ENCODE measurements around the gene SYNGAP1. TPM values are rescaled to one million over a fixed set of nuclear protein-coding genes. Genes with fewer than 3 reads are reported as not detected.

The SYNGAP1 gene
- total and polyA plus RNA-seq, 2 of the 8 experiments (the other 6 are each of a cell fraction or from before 2014, with no cell fraction given): 31.0 to 101 TPM

DNA sequence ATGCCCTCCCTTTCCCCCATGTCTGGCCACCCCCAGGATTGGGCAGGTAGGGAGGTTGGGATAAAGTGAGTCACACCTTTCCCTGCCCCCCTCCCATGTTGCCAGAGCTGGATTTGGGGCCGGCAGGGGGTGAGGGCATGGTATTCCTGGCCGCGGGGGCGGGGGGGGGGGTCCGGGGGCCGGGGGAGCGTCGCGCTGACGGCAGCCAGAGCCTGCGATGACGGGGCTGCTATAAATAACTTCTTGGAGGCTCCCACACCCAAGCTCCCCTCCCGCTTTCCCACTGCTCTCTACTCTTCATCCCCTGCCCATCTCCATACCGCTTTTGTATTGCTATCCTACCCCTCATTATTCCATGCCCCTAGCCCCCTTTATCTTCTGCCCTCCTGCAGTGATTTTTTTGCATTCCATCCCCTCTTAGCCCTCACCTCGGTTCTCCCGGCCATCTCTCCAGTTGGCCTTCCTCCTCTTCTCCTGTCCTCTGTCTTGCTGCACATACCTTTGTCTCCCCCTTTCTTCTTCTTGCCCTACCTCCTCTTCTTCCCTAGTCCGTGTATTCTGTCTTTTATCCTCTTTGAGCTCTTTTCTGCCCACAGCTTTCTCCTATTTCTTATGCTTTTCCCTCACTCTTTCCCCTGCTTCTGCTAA, 13.8 kb downstream of the SYNGAP1 start:
- Histone ChIP-seq H2BK5ac (ENCODE audit: low read depth, low read length) (peak overlapping the region; percentile 93), H3K14ac (ENCODE audit: insufficient read length) (no peak overlapping the region), H3K27me3 (replicated peaks in 1 of 4; ENCODE audit: control insufficient read depth in 3 of 4, extremely low read depth in 1 of 4, insufficient read depth in 3 of 4, low read length in 3 of 4) (no peaks in the 10 kb centered on the region), H3K79me1 (ENCODE audit: low read depth, low read length) (peaks cover 10% of the 10 kb centered on the region), H3K9ac (replicated peaks in 1 of 4; ENCODE audit: extremely low read depth in 1 of 4, low read depth in 3 of 4, low read length in 3 of 4) (peak overlapping the region; percentile 2 to 52 (median 36); a peak in 6 of 7 replicates), H2AK5ac (ENCODE audit: low read depth, low read length) (peak overlapping the region; percentile 66), H3K79me2 (ENCODE audit: control insufficient read depth in 1 of 2, insufficient read depth in 2 of 2, low read length in 2 of 2) (peaks cover 8 to 68% of the 10 kb centered on the region in 2 experiments; a peak in 3 of 4 replicates), H3K18ac (ENCODE audit: extremely low read depth, low read length) (peak overlapping the region; percentile 71; the same call in 1 of the 2 replicates), H2BK15ac (ENCODE audit: low read length) (peak overlapping the region; percentile 76; the same call in 1 of the 2 replicates), H3K27ac (ENCODE audit: low read depth, low read length) (peak overlapping the region; percentile 98), H3K36me3 (ENCODE audit: control insufficient read depth in 2 of 4, insufficient read depth in 4 of 4, low read length in 3 of 4) (peaks cover 27 to 37% (median 34%) of the 10 kb centered on the region in 4 experiments), H3K4me3 (ENCODE audit: extremely low read depth in 1 of 4, insufficient read depth in 2 of 4, low read depth in 3 of 4, low read length in 4 of 4) (peak overlapping the region; percentile 31 to 61 (median 56); a peak in 7 of 8 replicates), H2BK12ac (ENCODE audit: low read depth, low read length) (peak overlapping the region; percentile 99; the same call in 1 of the 2 replicates), H4K8ac (ENCODE audit: extremely low read depth, insufficient read depth, low read length) (no peak overlapping the region), H3K23me2 (ENCODE audit: low read depth, low read length) (peaks cover 21% of the 10 kb centered on the region), H3K9me3 (ENCODE audit: insufficient read depth in 2 of 2, low read depth in 1 of 2, low read length in 1 of 2) (no peaks in the 10 kb centered on the region; a peak in 1 of 4 replicates), H4K91ac (replicated peaks; ENCODE audit: insufficient read length, low read length) (peak overlapping the region; percentile 83), H2AFZ (ENCODE audit: low read length) (no peak overlapping the region), H2BK120ac (replicated peaks; ENCODE audit: low read depth, low read length) (no peak overlapping the region), H3K56ac (replicated peaks; ENCODE audit: insufficient read length, low read depth, low read length) (no peak overlapping the region), H4K5ac (ENCODE audit: insufficient read length, low read depth, low read length) (peak overlapping the region; percentile 11), H3K4ac (replicated peaks; ENCODE audit: insufficient read length, low read depth, low read length) (peak overlapping the region; percentile 9), H3K4me2 (ENCODE audit: insufficient read depth in 1 of 2, low read depth in 2 of 2, low read length in 2 of 2) (peak overlapping the region; percentile 90 to 91), H3K23ac (ENCODE audit: insufficient read length) (no peak overlapping the region), H2BK20ac (ENCODE audit: low read length) (peak overlapping the region; percentile 24; the same call in 1 of the 2 replicates), H3K4me1 (replicated peaks in 1 of 4; ENCODE audit: control insufficient read depth in 3 of 4, insufficient read depth in 4 of 4, low read length in 3 of 4) (peaks cover 11 to 29% (median 21%) of the 10 kb centered on the region in 4 experiments), H4K20me1 (replicated peaks in 1 of 2; ENCODE audit: control insufficient read depth in 1 of 2, insufficient read depth in 2 of 2, low read length in 2 of 2) (peaks cover 2 to 14% of the 10 kb centered on the region in 2 experiments)
- CTCF ChIA-PET (ENCODE audit: partially characterized antibody): interaction anchor here (0.9 to 1.7 kb wide), 4 partner anchors 8 to 25 kb away, joined by 3 to 6 read pairs (median 3); no protein-coding TSS in a partner anchor
- FAIRE-seq (no peak), DNase-seq (ENCODE audit: low read depth in 1 of 2, low spot score in 2 of 2) (no peak)
- POLR2A ChIA-PET (ENCODE audit: partially characterized antibody): interaction anchor here (0.6 to 14.8 kb wide), 12 partner anchors 7 to 138 kb away, joined by 3 to 381 read pairs (median 6); partner anchors contain the start of genes CUTA, SYNGAP1, ZBTB22 and ZBTB9
- 3% methylated on average over 4 of the region's 17 CpGs; no CpG with 5 or more reads in 1 of the 2 experiments for WGBS, 2 experiments (ENCODE audit: extremely low coverage in 1 of 2, insufficient coverage in 1 of 2, insufficient read length in 1 of 2, insufficient replicate concordance in 2 of 2, low coverage in 1 of 2, low lambda C conversion rate in 2 of 2, missing lambda C conversion rate in 1 of 2)
- no peak; a peak in 1 of 3 replicates for TF ChIP-seq POLR2A (IDR thresholded peaks at IDR 0.05; ENCODE audit: control extremely low read depth in 1 of 2, low read depth in 2 of 2, low read length in 2 of 2)
- TF ChIP-seq SIX5 (IDR thresholded peaks at IDR 0.05; ENCODE audit: low read depth, low read length): no peak
- no peak for TF ChIP-seq EZH2 (IDR thresholded peaks at IDR 0.05; ENCODE audit: low read depth, low read length, severe bottlenecking)
- TF ChIP-seq, protein P1, sequence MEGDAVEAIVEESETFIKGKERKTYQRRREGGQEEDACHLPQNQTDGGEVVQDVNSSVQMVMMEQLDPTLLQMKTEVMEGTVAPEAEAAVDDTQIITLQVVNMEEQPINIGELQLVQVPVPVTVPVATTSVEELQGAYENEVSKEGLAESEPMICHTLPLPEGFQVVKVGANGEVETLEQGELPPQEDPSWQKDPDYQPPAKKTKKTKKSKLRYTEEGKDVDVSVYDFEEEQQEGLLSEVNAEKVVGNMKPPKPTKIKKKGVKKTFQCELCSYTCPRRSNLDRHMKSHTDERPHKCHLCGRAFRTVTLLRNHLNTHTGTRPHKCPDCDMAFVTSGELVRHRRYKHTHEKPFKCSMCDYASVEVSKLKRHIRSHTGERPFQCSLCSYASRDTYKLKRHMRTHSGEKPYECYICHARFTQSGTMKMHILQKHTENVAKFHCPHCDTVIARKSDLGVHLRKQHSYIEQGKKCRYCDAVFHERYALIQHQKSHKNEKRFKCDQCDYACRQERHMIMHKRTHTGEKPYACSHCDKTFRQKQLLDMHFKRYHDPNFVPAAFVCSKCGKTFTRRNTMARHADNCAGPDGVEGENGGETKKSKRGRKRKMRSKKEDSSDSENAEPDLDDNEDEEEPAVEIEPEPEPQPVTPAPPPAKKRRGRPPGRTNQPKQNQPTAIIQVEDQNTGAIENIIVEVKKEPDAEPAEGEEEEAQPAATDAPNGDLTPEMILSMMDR (IDR thresholded peaks at IDR 0.05; ENCODE audit: control extremely low read depth in 1 of 3, insufficient read depth in 1 of 3, low read depth in 1 of 3, low read length in 3 of 3): no peak
- no peak for TF ChIP-seq TAF1 (IDR thresholded peaks at IDR 0.05; ENCODE audit: low read depth, low read length)
- no peak for TF ChIP-seq BACH1 (IDR thresholded peaks at IDR 0.05; ENCODE audit: low read length)
- no peak for TF ChIP-seq SIN3A (conservative IDR thresholded peaks at IDR 0.05 in 1 of 2, IDR thresholded peaks at IDR 0.05 in 1 of 2; ENCODE audit: low read depth in 1 of 2, low read length in 2 of 2)
- TF ChIP-seq YY1 (IDR thresholded peaks at IDR 0.05; ENCODE audit: low read depth, low read length): no peak
- no peak for TF ChIP-seq ASH2L (IDR thresholded peaks at IDR 0.05; ENCODE audit: low read length)
- no peak for TF ChIP-seq FOSL1 (IDR thresholded peaks at IDR 0.05; ENCODE audit: insufficient read depth, low read depth, low read length)
